T-cell (primary cell): ENCODE results near the gene PRKCD. TPM values are rescaled to one million over a fixed set of nuclear protein-coding genes. Genes with fewer than 3 reads are reported as not detected.

ENCODE experiments used
- ATAC-seq, 4 experiments: fragments of 200-7000 bp in 3 of 4; fragments of 150-1000 bp in 1 of 4; cut with Tn5 transposase; replicated peaks in 1 of 4; 1 replicate in 3 of 4; 2 replicates in 1 of 4; pipeline ENCODE4 v1.10.0; 2021; ENCODE audit warnings: moderate library complexity in 3 of 4, mild to moderate bottlenecking in 2 of 4, moderate number of reproducible peaks in 1 of 4
- CTCF ChIA-PET, 2 donors: fragments of 300-600 bp; sonication (Branson Sonifier 250); formaldehyde crosslinking; loops; one replicate each; lab custom pipeline; 2022; ENCODE audit warnings: antibody characterized with exemption in 2 of 2; lab: Charles Lee
- POLR2A ChIA-PET, 2 donors: fragments of 300-600 bp; sonication (Branson Sonifier 250); formaldehyde crosslinking; loops; one replicate each; lab custom pipeline; 2022; ENCODE audit warnings: antibody characterized with exemption in 2 of 2; lab: Charles Lee
- DNase-seq, 35 experiments: peaks; one replicate each; pipeline versions ENCODE4 v3.0.0 to v3.0.0-alpha.2; 2013 to 2023
- H3K27ac ChIP-seq: one replicate; pipeline ENCODE4 v1.5.1; 2013; ENCODE audit warnings: low read length
- H3K27me3 ChIP-seq, 2 experiments: replicated peaks in 1 of 2; 1 replicate in 1 of 2; 2 replicates in 1 of 2; pipeline versions ENCODE4 v1.6.1 to v1.7.0; 2013; ENCODE audit warnings: low read length in 1 of 2, mixed read lengths in 1 of 2; ENCODE audit not compliant: control insufficient read depth in 2 of 2, insufficient read depth in 2 of 2; ENCODE audit errors: extremely low read depth in 1 of 2
- H3K36me3 ChIP-seq, 2 donors: 1 replicate in 1 of 2; 2 replicates in 1 of 2; pipeline versions ENCODE4 v1.6.1 to v1.7.0; 2013; ENCODE audit warnings: low read length in 1 of 2; ENCODE audit not compliant: control insufficient read depth in 2 of 2, insufficient read depth in 1 of 2; ENCODE audit errors: extremely low read depth in 1 of 2
- H3K4me1 ChIP-seq, 2 experiments: 1 replicate in 1 of 2; 2 replicates in 1 of 2; pipeline versions ENCODE4 v1.6.1 to v1.7.0; 2013; ENCODE audit warnings: low read length in 2 of 2, mixed read lengths in 1 of 2; ENCODE audit not compliant: insufficient read depth in 2 of 2, control insufficient read depth in 1 of 2; ENCODE audit errors: extremely low read depth in 1 of 2
- H3K4me3 ChIP-seq, 2 donors: 1 replicate in 1 of 2; 2 replicates in 1 of 2; pipeline versions ENCODE4 v1.5.1 to v1.7.0; 2013; ENCODE audit warnings: mild to moderate bottlenecking in 2 of 2, low read length in 1 of 2, moderate library complexity in 1 of 2; ENCODE audit not compliant: control insufficient read depth in 1 of 2; ENCODE audit errors: extremely low read depth in 1 of 2
- H3K9me3 ChIP-seq: 2 replicates; pipeline ENCODE4 v1.7.0; 2013
- H3K27ac Mint-ChIP-seq, 2 donors: one replicate each; pipeline ENCODE4 v1.8.0; 2020 to 2021; ENCODE audit warnings: mild to moderate bottlenecking in 2 of 2, mixed read lengths in 2 of 2
- H3K27me3 Mint-ChIP-seq, 2 donors: one replicate each; pipeline ENCODE4 v1.8.0; 2021 to 2022; ENCODE audit warnings: mixed read lengths in 2 of 2
- H3K36me3 Mint-ChIP-seq: one replicate; pipeline ENCODE4 v1.8.0; 2021; ENCODE audit warnings: mixed read lengths
- H3K4me1 Mint-ChIP-seq, 3 donors: one replicate each; pipeline ENCODE4 v1.8.0; 2020 to 2022; ENCODE audit warnings: mixed read lengths in 3 of 3, mild to moderate bottlenecking in 1 of 3
- H3K4me3 Mint-ChIP-seq, 3 donors: one replicate each; pipeline ENCODE4 v1.8.0; 2020 to 2022; ENCODE audit warnings: mild to moderate bottlenecking in 3 of 3, mixed read lengths in 3 of 3, moderate library complexity in 3 of 3
- H3K9me3 Mint-ChIP-seq, 3 donors: one replicate each; pipeline ENCODE4 v1.8.0; 2020 to 2022; ENCODE audit warnings: mixed read lengths in 3 of 3
- WGBS: methylation state at CpG from one replicate; pipeline ENCODE4 v1.1.5; 2013; ENCODE audit warnings: missing lambda C conversion rate; ENCODE audit not compliant: insufficient coverage; 5-methylcytosine and 5-hydroxymethylcytosine counted together
- total RNA-seq, 35 experiments: library from RNA in 6 of 35; stranded (reverse) in 6 of 35; fragments of 120-200 nt in 1 of 35; gene quantifications; one replicate each; pipeline versions ENCODE4 v1.2.1 to v1.2.4 and lab custom pipeline; 2013 to 2026

PRKCD gene
- total RNA-seq, 5 donors from 2014 or later (not counting 1 experiment from before 2014, with no cell fraction given): 15.3 to 23.3 (median 19.2) TPM

- no peaks in the 10 kb centered on the region for H3K9me3 Mint-ChIP-seq
- DNase-seq (peak in 33 of 35 experiments; percentile 18 to 72 (median 45)), ATAC-seq (peak; percentile 27 to 49 (median 31))
- Histone ChIP-seq H3K36me3 (no peaks in the 10 kb centered on the region), H3K9me3 (no peaks in the 10 kb centered on the region), H3K27ac (no peak overlapping the region), H3K4me3 (no peak overlapping the region), H3K27me3 (no peaks in the 10 kb centered on the region), H3K4me1 (peaks cover 3 to 13% of the 10 kb centered on the region in 2 experiments)
- H3K36me3 Mint-ChIP-seq: no peaks in the 10 kb centered on the region
- CTCF ChIA-PET: interaction anchor here (0.5 to 2.2 kb wide), 8 partner anchors 10 to 148 kb away, joined by 3 to 12 read pairs (median 4); partner anchors contain the start of gene PRKCD (in 1 of the 2)
- peaks cover 15 to 20% (median 18%) of the 10 kb centered on the region in 3 donors for H3K4me1 Mint-ChIP-seq
- POLR2A ChIA-PET: interaction anchor here in 1 of 2 donors (0.7 to 1.2 kb wide), 2 partner anchors 10 to 223 kb away, joined by 3 to 4 read pairs; no protein-coding TSS in a partner anchor
- 11% methylated on average over 3 of the region's 6 CpGs for WGBS
- no peak overlapping the region for H3K27ac Mint-ChIP-seq
- no peak overlapping the region for H3K4me3 Mint-ChIP-seq
- no peaks in the 10 kb centered on the region for H3K27me3 Mint-ChIP-seq
Measured at GRCh38 chr3:53134631-53135232, 26.3 kb upstream of the PRKCD start.

GRCh38 chr3:53137221-53137620, 23.8 kb upstream of the PRKCD start:
- H3K27me3 ChIP-seq: no peaks in the 10 kb centered on the region
- ATAC-seq (no peak), DNase-seq (no peak)
- H3K4me1 ChIP-seq: no peaks in the 10 kb centered on the region
- WGBS: no CpG with 5 or more reads among the region's 2 CpGs
- Mint-ChIP-seq H3K27ac (no peak overlapping the region), H3K36me3 (no peaks in the 10 kb centered on the region), H3K27me3 (no peaks in the 10 kb centered on the region), H3K4me1 (peaks cover 0 to 3% (median 1%) of the 10 kb centered on the region in 3 donors), H3K9me3 (no peaks in the 10 kb centered on the region), H3K4me3 (no peak overlapping the region)
- ChIA-PET CTCF (no interaction called here), POLR2A (no interaction called here)
- no peaks in the 10 kb centered on the region for H3K36me3 ChIP-seq
- H3K4me3 ChIP-seq: no peak overlapping the region
- H3K9me3 ChIP-seq: no peaks in the 10 kb centered on the region
- H3K27ac ChIP-seq: no peak overlapping the region

GRCh38 chr3:53137835-53138446, 23.1 kb upstream of the PRKCD start:
- ATAC-seq (no peak), DNase-seq (no peak)
- H3K4me3 Mint-ChIP-seq: no peak overlapping the region
- no peak overlapping the region for H3K4me3 ChIP-seq
- H3K4me1 Mint-ChIP-seq: peaks cover 0 to 3% (median 0%) of the 10 kb centered on the region in 3 donors
- H3K9me3 Mint-ChIP-seq: no peaks in the 10 kb centered on the region
- H3K27ac ChIP-seq: no peak overlapping the region
- H3K27ac Mint-ChIP-seq: no peak overlapping the region
- no peaks in the 10 kb centered on the region for H3K36me3 ChIP-seq
- ChIA-PET CTCF (no interaction called here), POLR2A (no interaction called here)
- no peaks in the 10 kb centered on the region for H3K9me3 ChIP-seq
- WGBS: no CpG with 5 or more reads among the region's 4 CpGs
- H3K4me1 ChIP-seq: no peaks in the 10 kb centered on the region
- no peaks in the 10 kb centered on the region for H3K36me3 Mint-ChIP-seq
- no peaks in the 10 kb centered on the region for H3K27me3 Mint-ChIP-seq
- no peaks in the 10 kb centered on the region for H3K27me3 ChIP-seq

GRCh38 chr3:53139906-53140846, 20.8 kb upstream of the PRKCD start:
- Mint-ChIP-seq H3K9me3 (no peaks in the 10 kb centered on the region), H3K36me3 (no peaks in the 10 kb centered on the region), H3K4me1 (no peaks in the 10 kb centered on the region), H3K27me3 (no peaks in the 10 kb centered on the region), H3K4me3 (no peak overlapping the region), H3K27ac (no peak overlapping the region)
- ChIA-PET CTCF (interaction anchor here in 1 of 2 donors (1.2 kb wide), 1 partner anchor 30 kb away, joined by 5 read pairs; no protein-coding TSS in a partner anchor), POLR2A (no interaction called here)
- ATAC-seq (no peak), DNase-seq (no peak)
- Histone ChIP-seq H3K4me3 (no peak overlapping the region), H3K27me3 (no peaks in the 10 kb centered on the region), H3K27ac (no peak overlapping the region), H3K36me3 (no peaks in the 10 kb centered on the region), H3K9me3 (no peaks in the 10 kb centered on the region), H3K4me1 (no peaks in the 10 kb centered on the region)
- 64% methylated on average over 5 of the region's 6 CpGs for WGBS

- ChIA-PET CTCF (interaction anchor here in 1 of 2 donors (0.6 to 1.2 kb wide), 3 partner anchors 16 to 109 kb away, joined by 3 to 5 read pairs (median 3); no protein-coding TSS in a partner anchor), POLR2A (no interaction called here)
- no peak overlapping the region for H3K4me3 ChIP-seq
Measured at GRCh38 chr3:53140847-53141845, 19.9 kb upstream of the PRKCD start.

More at GRCh38 chr3:53140847-53141845, 19.9 kb upstream of the PRKCD start:
- no peaks in the 10 kb centered on the region for H3K36me3 Mint-ChIP-seq
- no peaks in the 10 kb centered on the region for H3K27me3 Mint-ChIP-seq
- WGBS: 80% methylated on average over 3 of the region's 6 CpGs
- H3K27ac Mint-ChIP-seq: no peak overlapping the region
- no peaks in the 10 kb centered on the region for H3K4me1 Mint-ChIP-seq
- no peak overlapping the region for H3K4me3 Mint-ChIP-seq
- no peak for DNase-seq
- no peak for ATAC-seq
- Histone ChIP-seq H3K4me1 (no peaks in the 10 kb centered on the region), H3K27ac (no peak overlapping the region), H3K9me3 (no peaks in the 10 kb centered on the region), H3K36me3 (no peaks in the 10 kb centered on the region), H3K27me3 (no peaks in the 10 kb centered on the region)
- no peaks in the 10 kb centered on the region for H3K9me3 Mint-ChIP-seq
